HEK293T (cell line): Measurements from ENCODE around the gene TSPAN4.

Experiments used
- ARNT ChIP-seq: fragments of 450-650 bp; IDR thresholded peaks from 2 replicates; pipeline ENCODE4 v1.6.1; 2017; ENCODE audit warnings: mild to moderate bottlenecking
- FOXA1 ChIP-seq: fragments of 450-650 bp; IDR thresholded peaks from 2 replicates; pipeline ENCODE4 v1.6.1; 2016; ENCODE audit warnings: mild to moderate bottlenecking
- SP1 ChIP-seq: fragments of 450-650 bp; IDR thresholded peaks from 2 replicates; pipeline ENCODE4 v1.6.1; 2017

DNA sequence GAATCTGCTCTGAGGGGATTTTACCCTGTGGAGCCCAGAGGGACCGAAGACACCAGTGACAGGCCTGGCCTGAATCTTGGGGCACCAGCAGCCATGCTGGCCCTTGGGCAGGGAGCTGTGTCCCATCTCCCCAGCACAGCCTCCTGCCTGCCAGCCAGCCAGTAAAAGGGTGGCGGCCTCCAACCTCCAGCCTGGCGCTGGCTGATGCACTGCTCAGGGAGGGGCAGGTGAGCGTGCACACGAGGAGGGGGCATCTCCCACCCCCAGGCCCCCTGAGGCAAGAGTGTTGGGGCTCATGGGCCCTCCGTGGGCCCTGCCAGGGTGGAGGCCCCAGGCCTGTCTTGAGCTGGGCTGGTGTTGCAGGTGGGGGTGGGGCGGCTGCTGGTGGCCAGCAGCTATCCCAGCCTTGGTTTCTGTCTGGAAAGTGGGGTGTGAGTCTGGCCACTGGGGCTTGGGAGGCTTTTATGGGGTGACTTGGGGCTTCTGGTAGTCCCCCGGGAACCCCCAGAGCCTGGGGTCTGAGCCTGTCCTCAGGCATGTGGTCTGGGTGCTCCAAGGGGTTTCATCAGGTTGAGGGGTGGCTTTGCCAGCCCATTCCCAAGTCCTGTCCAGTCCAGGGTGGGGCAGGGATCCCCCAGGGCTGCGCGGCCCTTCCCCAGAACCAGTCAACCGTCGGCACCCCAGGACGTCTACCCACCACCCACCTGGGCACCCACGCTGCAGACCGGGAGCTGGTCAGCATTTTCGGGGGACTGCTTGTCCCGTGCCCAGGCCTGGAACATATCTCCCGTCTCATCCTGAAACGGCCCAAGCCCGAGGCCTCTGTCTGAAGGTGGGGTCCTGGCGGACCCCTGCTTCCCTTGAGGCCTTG lies 17.8 kb downstream of the TSPAN4 start:
- TF ChIP-seq ARNT (no peak), FOXA1 (no peak), SP1 (no peak)
